ENCODE measurements around the gene FGD1. TPM values are rescaled to one million over a fixed set of nuclear protein-coding genes. Genes with fewer than 3 reads are reported as not detected.

The FGD1 gene
- total and polyA plus RNA-seq, 2 experiments from 2014 or later, result 11.8 to 24.9 TPM

DNA sequence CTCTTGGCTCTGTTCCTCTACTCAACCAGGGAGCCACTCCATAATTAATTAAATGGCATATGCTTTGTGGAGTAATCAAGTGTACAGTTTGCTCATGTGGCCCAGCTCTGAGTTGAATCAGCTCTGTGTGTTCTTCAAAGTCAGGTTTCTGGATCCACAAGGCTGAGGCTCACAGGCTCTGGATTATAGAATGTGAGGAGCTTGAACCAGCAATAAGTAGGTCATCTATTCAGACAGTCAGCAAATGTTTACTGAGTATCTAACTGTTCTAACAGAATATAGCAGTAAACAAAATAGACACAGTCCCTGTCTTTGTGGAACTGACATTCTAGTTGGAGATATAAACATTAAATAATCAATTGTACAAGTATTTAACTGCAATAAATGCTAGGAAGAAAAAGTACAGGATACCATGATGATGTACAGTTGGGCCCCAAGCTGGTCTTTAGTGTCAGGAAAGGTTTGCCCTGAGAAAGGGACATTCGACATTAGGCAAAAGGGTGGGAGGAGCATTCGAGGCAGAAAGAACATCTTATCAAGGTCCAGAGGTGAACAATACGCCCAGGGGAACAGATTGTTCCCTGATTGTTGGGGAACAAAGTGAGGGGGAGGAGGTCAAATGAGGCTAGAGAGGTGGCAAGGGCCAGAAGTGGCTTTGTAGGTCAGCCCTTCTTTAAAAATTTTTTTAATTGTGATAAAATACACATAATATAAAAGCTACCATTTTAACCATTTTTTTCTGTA is 76.3 kb downstream of the FGD1 start:
- H3K27ac ChIP-seq (ENCODE audit: low read depth), result no peak overlapping the region
- Mint-ChIP-seq H3K4me3 (no peak overlapping the region), H3K36me3 (ENCODE audit: low read depth) (no peaks in the 10 kb centered on the region), H3K27ac (no peak overlapping the region), H3K9me3 (peaks cover 3% of the 10 kb centered on the region; the same call in 1 of the 3 replicates), H3K4me1 (peaks cover 9% of the 10 kb centered on the region; the same call in 2 of the 3 replicates), H3K27me3 (ENCODE audit: insufficient read depth, low read depth, poor library complexity) (no peaks in the 10 kb centered on the region)
- H3K4me2 ChIP-seq, result no peak overlapping the region
- no peak for DNase-seq (ENCODE audit: low spot score)
- ATAC-seq, result no peak
- H3F3A ChIP-seq (replicated peaks; ENCODE audit: low read depth), result no peaks in the 10 kb centered on the region
- H3K79me2 ChIP-seq (replicated peaks; ENCODE audit: insufficient read depth), result no peaks in the 10 kb centered on the region
- TF ChIP-seq ZNF331 (CRISPR knock-in tag; IDR thresholded peaks at IDR 0.05; ENCODE audit: low read depth), result no peak
- no peak for TF ChIP-seq ZNF114 (CRISPR knock-in tag; IDR thresholded peaks at IDR 0.05)
- no peak for TF ChIP-seq STAT1 (IDR thresholded peaks at IDR 0.05; ENCODE audit: unreplicated experiment)
- TF ChIP-seq POLR2AphosphoS5 (IDR thresholded peaks at IDR 0.05; ENCODE audit: low read depth), result no peak
- TF ChIP-seq REST (IDR thresholded peaks at IDR 0.05; ENCODE audit: unreplicated experiment), result no peak
- no peak for TF ChIP-seq EZH2phosphoT487 (IDR thresholded peaks at IDR 0.05; ENCODE audit: unreplicated experiment)
- TF ChIP-seq CTCF (conservative IDR thresholded peaks at IDR 0.05; ENCODE audit: low read depth in 2 of 2), result no peak
- TF ChIP-seq CREB1 (CRISPR knock-in tag; IDR thresholded peaks at IDR 0.05; ENCODE audit: low read depth), result no peak
- no peak for TF ChIP-seq EZH2 (IDR thresholded peaks at IDR 0.05; ENCODE audit: low read depth, unreplicated experiment)
- H4K20me1 ChIP-seq (replicated peaks; ENCODE audit: insufficient read depth), result no peaks in the 10 kb centered on the region
- H3K9me2 ChIP-seq (ENCODE audit: insufficient read depth), result no peaks in the 10 kb centered on the region
- H3K27me3 ChIP-seq (ENCODE audit: insufficient read depth), result no peaks in the 10 kb centered on the region
- H3K4me3 ChIP-seq, result no peak overlapping the region
- H2AFZ ChIP-seq, result no peak overlapping the region
- H3K4me1 ChIP-seq (ENCODE audit: insufficient read depth), result no peaks in the 10 kb centered on the region
- no peaks in the 10 kb centered on the region for H3K36me3 ChIP-seq (ENCODE audit: insufficient read depth)

DNA sequence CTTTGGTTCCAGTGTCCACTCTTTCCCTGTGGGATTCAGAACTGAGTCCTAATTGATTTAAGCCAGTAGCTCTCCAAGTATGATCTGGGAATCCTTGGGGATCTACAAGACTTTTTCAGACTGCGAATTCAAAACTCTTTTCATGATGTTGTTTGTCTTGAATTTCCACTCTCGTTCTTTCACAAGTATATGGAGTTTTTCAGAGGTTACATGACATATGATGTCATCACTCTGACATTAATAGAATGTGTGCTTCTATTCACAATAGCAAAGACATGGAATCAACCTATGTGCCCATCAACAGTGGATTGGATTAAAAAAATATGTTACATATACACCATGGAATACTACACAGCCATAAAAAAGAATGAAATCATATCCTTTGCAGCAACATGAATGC is 79.1 kb downstream of the FGD1 start:
- H3K4me1 ChIP-seq (ENCODE audit: insufficient read depth), result no peaks in the 10 kb centered on the region
- H3K4me2 ChIP-seq, result no peak overlapping the region
- DNase-seq (ENCODE audit: low spot score), result no peak
- H3K27ac ChIP-seq (ENCODE audit: low read depth), result no peak overlapping the region
- TF ChIP-seq CTCF (conservative IDR thresholded peaks at IDR 0.05; ENCODE audit: low read depth in 2 of 2), result no peak
- no peak for TF ChIP-seq CREB1 (CRISPR knock-in tag; IDR thresholded peaks at IDR 0.05; ENCODE audit: low read depth)
- no peak for TF ChIP-seq EZH2phosphoT487 (IDR thresholded peaks at IDR 0.05; ENCODE audit: unreplicated experiment)
- TF ChIP-seq NANOG (IDR thresholded peaks at IDR 0.05; ENCODE audit: borderline replicate concordance), result no peak
- no peaks in the 10 kb centered on the region for H3K36me3 ChIP-seq (ENCODE audit: insufficient read depth)
- no peak overlapping the region for H2AFZ ChIP-seq
- no peaks in the 10 kb centered on the region for H3K36me3 Mint-ChIP-seq (ENCODE audit: low read depth)
- no peaks in the 10 kb centered on the region for H4K20me1 ChIP-seq (replicated peaks; ENCODE audit: insufficient read depth)
- peaks cover 9% of the 10 kb centered on the region; the same call in 2 of the 3 replicates for H3K4me1 Mint-ChIP-seq
- H3K27me3 Mint-ChIP-seq (ENCODE audit: insufficient read depth, low read depth, poor library complexity), result no peaks in the 10 kb centered on the region
- ATAC-seq, result no peak
- no peaks in the 10 kb centered on the region for H3K27me3 ChIP-seq (ENCODE audit: insufficient read depth)
- no peaks in the 10 kb centered on the region for H3F3A ChIP-seq (replicated peaks; ENCODE audit: low read depth)
- peaks cover 3% of the 10 kb centered on the region; the same call in 1 of the 3 replicates for H3K9me3 Mint-ChIP-seq
- no peak overlapping the region for H3K4me3 ChIP-seq
- no peaks in the 10 kb centered on the region for H3K79me2 ChIP-seq (replicated peaks; ENCODE audit: insufficient read depth)
- H3K4me3 Mint-ChIP-seq, result no peak overlapping the region
- H3K27ac Mint-ChIP-seq, result no peak overlapping the region
- no peaks in the 10 kb centered on the region for H3K9me2 ChIP-seq (ENCODE audit: insufficient read depth)

Measured in GM23338 (cell line).